OCI-LY3 (cell line): ENCODE measurements around the gene SCGB2A2.

Experiments used
- H2AFZ ChIP-seq: fragments of 200-600, 300-600 bp; shearing (Covaris generic); 2 replicates; pipeline ENCODE4 v1.6.0; 2014; ENCODE audit warnings: antibody characterized with exemption, low read depth, low read length
- H3K27ac ChIP-seq: fragments of 200-600, 300-600 bp; sonication (generic); 2 replicates; pipeline ENCODE4 v1.5.1; 2014; ENCODE audit warnings: mild to moderate bottlenecking, low read length, moderate library complexity, mixed read lengths
- H3K27me3 ChIP-seq: fragments of 200-600, 300-600 bp; sonication (generic); 2 replicates; pipeline ENCODE4 v1.6.1; 2014; ENCODE audit warnings: low read depth, low read length, mixed read lengths
- H3K36me3 ChIP-seq: fragments of 200-600, 300-600 bp; sonication (generic); replicated peaks from 2 replicates; pipeline ENCODE3; 2014; ENCODE audit warnings: low read depth, low read length, mixed read lengths
- H3K4me1 ChIP-seq: fragments of 300-600, 200-600 bp; sonication (generic); 2 replicates; pipeline ENCODE4 v1.6.1; 2014; ENCODE audit warnings: low read length, mixed read lengths
- H3K4me2 ChIP-seq: fragments of 200-600, 300-600 bp; sonication (generic); 2 replicates; pipeline ENCODE4 v1.6.1; 2014; ENCODE audit warnings: low read length, mixed read lengths
- H3K4me3 ChIP-seq: fragments of 300-600, 200-600 bp; sonication (generic); 2 replicates; pipeline ENCODE4 v1.5.1; 2014; ENCODE audit warnings: antibody characterized with exemption, mild to moderate bottlenecking, low read length, moderate library complexity
- H3K79me2 ChIP-seq: fragments of 300-600, 200-600 bp; shearing (Covaris generic); 2 replicates; pipeline ENCODE4 v1.6.1; 2014; ENCODE audit warnings: mild to moderate bottlenecking, low read length, mixed read lengths
- H3K9ac ChIP-seq: fragments of 300-600, 200-600 bp; shearing (Covaris generic); 2 replicates; pipeline ENCODE4 v1.6.0; 2014; ENCODE audit warnings: mild to moderate bottlenecking, low read length, moderate library complexity
- H3K9me3 ChIP-seq: fragments of 200-600, 300-600 bp; shearing (Covaris generic); 2 replicates; pipeline ENCODE4 v1.6.1; 2014; ENCODE audit warnings: low read length, mixed read lengths; ENCODE audit not compliant: insufficient read depth
- H4K20me1 ChIP-seq: fragments of 200-600, 300-600 bp; sonication (generic); 2 replicates; pipeline ENCODE4 v1.6.1; 2016; ENCODE audit warnings: low read length, mixed read lengths; ENCODE audit not compliant: insufficient read depth
- EZH2phosphoT487 ChIP-seq: fragments of 200-600 bp; shearing (Covaris generic); IDR thresholded peaks from 2 replicates; pipeline ENCODE4 v1.6.1; 2018; ENCODE audit warnings: antibody characterized with exemption, mixed run types, low read depth
- TF ChIP-seq, protein P1 (sequence below): fragments of 200-600, 300-600 bp; sonication (generic); IDR thresholded peaks from 2 replicates; pipeline ENCODE4 v1.5.1; 2014; ENCODE audit warnings: antibody characterized with exemption, low read length, low read depth

Gene SCGB2A2

DNA sequence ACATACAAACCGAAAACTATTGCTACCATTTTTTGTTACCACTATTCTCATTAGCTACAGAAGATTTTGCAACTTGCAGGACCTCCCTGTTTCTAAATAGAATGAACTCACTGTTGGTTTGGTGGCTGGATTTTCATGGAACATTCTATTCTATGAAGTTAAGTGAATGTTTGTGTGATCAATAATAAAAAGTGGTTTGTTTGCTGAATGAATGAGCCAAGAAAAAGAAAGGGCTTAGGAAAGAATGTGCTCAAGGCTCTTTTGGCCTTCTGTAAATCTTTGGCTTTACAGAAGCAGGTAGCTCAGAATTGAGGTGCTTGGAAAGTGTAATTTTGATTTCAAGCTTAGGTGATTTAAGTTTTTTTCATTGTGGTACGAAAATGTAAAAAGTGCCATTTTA lies 33.8 kb upstream of the SCGB2A2 start:
- Histone ChIP-seq H3K79me2 (no peaks in the 10 kb centered on the region), H3K27ac (no peak overlapping the region), H4K20me1 (no peaks in the 10 kb centered on the region), H3K27me3 (peaks cover 44% of the 10 kb centered on the region), H2AFZ (no peak overlapping the region), H3K4me2 (no peak overlapping the region), H3K9ac (no peak overlapping the region), H3K9me3 (no peaks in the 10 kb centered on the region), H3K4me1 (no peaks in the 10 kb centered on the region), H3K4me3 (no peak overlapping the region), H3K36me3 (no peaks in the 10 kb centered on the region)
- no peak for TF ChIP-seq EZH2phosphoT487
- TF ChIP-seq, protein P1, sequence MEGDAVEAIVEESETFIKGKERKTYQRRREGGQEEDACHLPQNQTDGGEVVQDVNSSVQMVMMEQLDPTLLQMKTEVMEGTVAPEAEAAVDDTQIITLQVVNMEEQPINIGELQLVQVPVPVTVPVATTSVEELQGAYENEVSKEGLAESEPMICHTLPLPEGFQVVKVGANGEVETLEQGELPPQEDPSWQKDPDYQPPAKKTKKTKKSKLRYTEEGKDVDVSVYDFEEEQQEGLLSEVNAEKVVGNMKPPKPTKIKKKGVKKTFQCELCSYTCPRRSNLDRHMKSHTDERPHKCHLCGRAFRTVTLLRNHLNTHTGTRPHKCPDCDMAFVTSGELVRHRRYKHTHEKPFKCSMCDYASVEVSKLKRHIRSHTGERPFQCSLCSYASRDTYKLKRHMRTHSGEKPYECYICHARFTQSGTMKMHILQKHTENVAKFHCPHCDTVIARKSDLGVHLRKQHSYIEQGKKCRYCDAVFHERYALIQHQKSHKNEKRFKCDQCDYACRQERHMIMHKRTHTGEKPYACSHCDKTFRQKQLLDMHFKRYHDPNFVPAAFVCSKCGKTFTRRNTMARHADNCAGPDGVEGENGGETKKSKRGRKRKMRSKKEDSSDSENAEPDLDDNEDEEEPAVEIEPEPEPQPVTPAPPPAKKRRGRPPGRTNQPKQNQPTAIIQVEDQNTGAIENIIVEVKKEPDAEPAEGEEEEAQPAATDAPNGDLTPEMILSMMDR, result no peak

DNA sequence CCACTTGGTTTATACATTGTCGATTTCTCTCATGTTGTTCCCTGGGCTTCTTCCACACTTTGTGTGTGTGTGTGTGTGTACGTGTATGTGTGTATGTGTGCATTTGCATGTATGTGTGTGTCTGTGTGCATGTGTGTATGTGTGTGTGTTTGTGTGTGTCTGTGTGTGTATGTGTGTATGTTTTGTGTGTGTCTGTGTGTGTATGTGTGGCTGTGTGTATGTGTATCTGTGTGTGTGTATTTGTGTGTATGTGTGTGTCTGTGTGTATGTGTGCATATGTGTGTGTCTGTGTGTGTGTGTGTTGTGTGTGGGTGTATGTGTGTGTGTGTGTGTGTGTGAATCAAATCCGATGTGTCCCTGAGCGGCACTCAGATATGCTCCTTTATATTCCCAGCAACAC lies 32.5 kb upstream of the SCGB2A2 start:
- TF ChIP-seq EZH2phosphoT487, result no peak
- TF ChIP-seq, protein P1, result no peak
- no peak overlapping the region for H3K27ac ChIP-seq
- H2AFZ ChIP-seq, result no peak overlapping the region
- H3K4me3 ChIP-seq, result no peak overlapping the region
- H3K27me3 ChIP-seq, result peaks cover 55% of the 10 kb centered on the region
- H4K20me1 ChIP-seq, result no peaks in the 10 kb centered on the region
- no peak overlapping the region for H3K4me2 ChIP-seq
- no peak overlapping the region for H3K9ac ChIP-seq
- H3K4me1 ChIP-seq, result no peaks in the 10 kb centered on the region
- no peaks in the 10 kb centered on the region for H3K36me3 ChIP-seq
- no peaks in the 10 kb centered on the region for H3K9me3 ChIP-seq
- no peaks in the 10 kb centered on the region for H3K79me2 ChIP-seq

DNA sequence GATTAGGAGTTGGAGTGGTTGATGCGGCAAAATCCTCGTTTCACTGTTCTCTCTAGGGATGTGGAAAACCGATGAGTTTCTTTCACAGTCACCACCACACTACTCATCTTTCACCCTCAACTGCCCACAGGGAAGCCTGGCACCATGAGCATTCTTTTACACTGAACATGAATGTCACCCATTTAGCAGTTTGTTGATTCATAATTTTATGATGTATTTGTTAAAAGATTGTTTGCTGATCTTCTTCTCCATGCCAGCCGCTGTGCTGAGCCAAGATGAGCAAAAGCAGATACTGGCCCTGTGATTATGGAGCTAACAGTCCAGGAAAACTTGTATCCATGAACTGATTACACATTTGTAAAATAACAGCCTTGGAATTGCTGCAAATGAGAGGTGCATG lies 31.8 kb upstream of the SCGB2A2 start:
- TF ChIP-seq EZH2phosphoT487, result no peak
- TF ChIP-seq, protein P1, result no peak
- Histone ChIP-seq H3K27ac (no peak overlapping the region), H3K4me3 (no peak overlapping the region), H3K79me2 (no peaks in the 10 kb centered on the region), H2AFZ (no peak overlapping the region), H3K4me1 (no peaks in the 10 kb centered on the region), H3K9me3 (no peaks in the 10 kb centered on the region), H4K20me1 (no peaks in the 10 kb centered on the region), H3K4me2 (no peak overlapping the region), H3K9ac (no peak overlapping the region), H3K36me3 (no peaks in the 10 kb centered on the region), H3K27me3 (peaks cover 52% of the 10 kb centered on the region)

DNA sequence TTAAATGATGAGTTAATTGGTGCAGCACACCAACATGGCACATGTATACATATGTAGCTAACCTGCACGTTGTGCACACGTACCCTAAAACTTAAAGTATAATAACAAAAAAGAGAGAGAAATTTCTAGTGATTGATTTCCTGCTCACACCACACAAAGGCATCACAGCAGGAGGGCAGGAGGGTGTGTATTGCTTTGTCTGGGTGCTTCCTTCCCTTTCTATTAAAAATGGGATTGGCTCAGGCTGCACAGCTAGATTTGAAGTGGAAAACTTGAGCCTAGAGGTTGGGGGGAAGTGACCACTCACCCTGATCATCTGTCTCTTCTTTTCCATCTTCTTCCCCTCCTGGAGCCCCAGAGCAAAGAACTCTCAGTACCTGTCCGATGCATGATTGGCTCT lies 28.9 kb upstream of the SCGB2A2 start:
- TF ChIP-seq EZH2phosphoT487, result no peak
- TF ChIP-seq, protein P1, result no peak

More for the DNA sequence above, 28.9 kb upstream of the SCGB2A2 start:
- Histone ChIP-seq H2AFZ (no peak overlapping the region), H3K27ac (no peak overlapping the region), H3K9ac (no peak overlapping the region), H4K20me1 (0 out of 2 replicates have a peak, but pooled peaks cover 5% of the 10 kb centered on the region), H3K4me2 (no peak overlapping the region), H3K36me3 (no peaks in the 10 kb centered on the region), H3K9me3 (no peaks in the 10 kb centered on the region), H3K4me1 (peaks cover 8% of the 10 kb centered on the region), H3K79me2 (no peaks in the 10 kb centered on the region), H3K27me3 (peaks cover 35% of the 10 kb centered on the region), H3K4me3 (no peak overlapping the region)
